Sigmoid colon (tissue), 4 donors: ENCODE data around the gene DACT3.

ENCODE experiments used
- CTCF ChIP-seq, 4 experiments: fragments of 450-650 bp in 3 of 4; fragments of 200-600 bp in 1 of 4; IDR thresholded peaks; one replicate each; pipeline ENCODE4 v1.5.1; 2016 to 2019; ENCODE audit warnings: antibody characterized with exemption in 4 of 4, mild to moderate bottlenecking in 3 of 4, moderate library complexity in 2 of 4
- EP300 ChIP-seq, 4 donors: sonication (generic); formaldehyde crosslinking; IDR thresholded peaks; one replicate each; pipeline ENCODE4 v1.6.1; 2017; ENCODE audit warnings: antibody characterized with exemption in 4 of 4
- POLR2AphosphoS5 ChIP-seq, 4 donors: sonication (generic); formaldehyde crosslinking; IDR thresholded peaks; one replicate each; pipeline ENCODE4 v1.6.1; 2017; ENCODE audit warnings: antibody characterized with exemption in 4 of 4

DNA sequence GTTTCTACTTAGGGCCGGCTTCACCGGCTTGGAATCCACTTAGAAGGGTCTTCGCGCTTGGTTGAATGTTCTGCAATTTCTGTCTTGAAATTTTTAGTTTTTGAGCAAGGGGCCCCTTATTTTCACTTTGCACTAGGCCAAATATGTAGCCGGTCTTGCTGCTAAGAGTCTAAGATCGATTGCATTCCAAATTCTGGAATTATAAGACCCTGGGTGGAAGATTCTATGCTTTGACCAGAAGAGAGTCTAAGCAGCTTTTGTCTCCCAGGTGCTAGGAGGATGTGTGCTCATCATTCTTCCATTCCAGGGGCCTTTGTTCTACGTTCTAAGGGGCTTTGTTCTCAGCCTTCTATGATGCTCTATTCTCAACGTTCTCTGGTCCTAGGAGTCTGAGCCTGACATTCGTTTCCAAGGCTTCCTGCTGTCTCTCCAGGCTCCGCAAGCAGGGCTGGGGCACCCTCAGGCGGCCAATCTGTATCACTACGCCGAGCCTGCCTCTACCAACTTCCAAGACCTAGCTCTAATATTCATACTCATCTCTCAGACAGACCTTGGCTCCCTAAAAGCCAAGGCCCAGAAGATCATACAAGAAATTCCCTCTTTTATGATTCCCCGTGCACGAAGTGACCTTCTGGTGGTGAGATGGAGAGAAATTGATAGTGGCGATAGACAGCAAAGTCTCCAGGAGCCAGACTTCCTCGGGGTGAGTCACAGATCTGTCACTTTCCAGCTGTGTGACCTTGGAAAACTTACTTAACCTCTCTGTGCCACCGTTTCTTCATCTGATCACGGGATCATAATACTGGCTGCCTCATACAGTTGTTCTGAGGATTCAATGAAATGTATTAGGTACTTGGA lies 982 bp upstream of the DACT3 start:
- TF ChIP-seq CTCF (IDR thresholded peaks at IDR 0.05) = peak; percentile 89 to 95 (median 92)
- no peak for TF ChIP-seq EP300 (IDR thresholded peaks at IDR 0.05)
- peak in 3 of 4 donors; percentile 14 to 30 (median 29) for TF ChIP-seq POLR2AphosphoS5 (IDR thresholded peaks at IDR 0.05)
